ENCODE measurements around the gene IL9.

DNA sequence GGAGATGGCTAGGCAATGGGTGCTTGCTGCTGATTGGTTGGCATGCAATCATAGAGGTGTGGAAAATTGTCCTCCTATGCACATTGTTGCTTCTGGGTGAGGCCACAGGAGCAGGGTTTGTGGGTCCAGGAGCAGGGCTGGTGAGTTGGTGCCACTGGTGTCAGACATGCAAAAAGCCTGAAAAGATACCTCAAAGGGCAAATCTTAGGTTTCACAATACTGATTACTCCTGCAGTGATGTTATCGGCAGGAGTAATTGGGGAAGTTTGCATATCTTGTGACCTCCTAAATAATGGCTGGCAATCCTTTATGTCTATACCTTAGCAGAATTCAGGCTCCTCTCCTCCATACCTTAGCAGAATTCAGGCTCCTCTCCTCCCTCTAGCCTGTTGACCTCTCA is 36.0 kb downstream of the IL9 start:
- TF ChIP-seq PRDM10 (CRISPR knock-in tag; IDR thresholded peaks at IDR 0.05; ENCODE audit: low read depth) (no peak), FOXJ3 (CRISPR knock-in tag; IDR thresholded peaks at IDR 0.05; ENCODE audit: borderline replicate concordance) (no peak), ZNF777 (CRISPR knock-in tag; IDR thresholded peaks at IDR 0.05) (no peak), MIER3 (CRISPR knock-in tag; IDR thresholded peaks at IDR 0.05; ENCODE audit: borderline replicate concordance) (no peak), CTCF (CRISPR knock-in tag; IDR thresholded peaks at IDR 0.05) (no peak), TCF7L2 (IDR thresholded peaks at IDR 0.05; ENCODE audit: low read depth, low read length) (no peak), ZNF740 (CRISPR knock-in tag; IDR thresholded peaks at IDR 0.05) (no peak), PLSCR1 (CRISPR knock-in tag; IDR thresholded peaks at IDR 0.05; ENCODE audit: borderline replicate concordance) (no peak), RARA (CRISPR knock-in tag; IDR thresholded peaks at IDR 0.05) (no peak), ZNF879 (CRISPR knock-in tag; IDR thresholded peaks at IDR 0.05) (no peak), GABPB1 (CRISPR knock-in tag; IDR thresholded peaks at IDR 0.05) (no peak)
- TF ChIP-seq, protein P1, sequence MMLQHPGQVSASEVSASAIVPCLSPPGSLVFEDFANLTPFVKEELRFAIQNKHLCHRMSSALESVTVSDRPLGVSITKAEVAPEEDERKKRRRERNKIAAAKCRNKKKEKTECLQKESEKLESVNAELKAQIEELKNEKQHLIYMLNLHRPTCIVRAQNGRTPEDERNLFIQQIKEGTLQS (CRISPR knock-in tag; IDR thresholded peaks at IDR 0.05) = no peak
- TF ChIP-seq, protein P2, sequence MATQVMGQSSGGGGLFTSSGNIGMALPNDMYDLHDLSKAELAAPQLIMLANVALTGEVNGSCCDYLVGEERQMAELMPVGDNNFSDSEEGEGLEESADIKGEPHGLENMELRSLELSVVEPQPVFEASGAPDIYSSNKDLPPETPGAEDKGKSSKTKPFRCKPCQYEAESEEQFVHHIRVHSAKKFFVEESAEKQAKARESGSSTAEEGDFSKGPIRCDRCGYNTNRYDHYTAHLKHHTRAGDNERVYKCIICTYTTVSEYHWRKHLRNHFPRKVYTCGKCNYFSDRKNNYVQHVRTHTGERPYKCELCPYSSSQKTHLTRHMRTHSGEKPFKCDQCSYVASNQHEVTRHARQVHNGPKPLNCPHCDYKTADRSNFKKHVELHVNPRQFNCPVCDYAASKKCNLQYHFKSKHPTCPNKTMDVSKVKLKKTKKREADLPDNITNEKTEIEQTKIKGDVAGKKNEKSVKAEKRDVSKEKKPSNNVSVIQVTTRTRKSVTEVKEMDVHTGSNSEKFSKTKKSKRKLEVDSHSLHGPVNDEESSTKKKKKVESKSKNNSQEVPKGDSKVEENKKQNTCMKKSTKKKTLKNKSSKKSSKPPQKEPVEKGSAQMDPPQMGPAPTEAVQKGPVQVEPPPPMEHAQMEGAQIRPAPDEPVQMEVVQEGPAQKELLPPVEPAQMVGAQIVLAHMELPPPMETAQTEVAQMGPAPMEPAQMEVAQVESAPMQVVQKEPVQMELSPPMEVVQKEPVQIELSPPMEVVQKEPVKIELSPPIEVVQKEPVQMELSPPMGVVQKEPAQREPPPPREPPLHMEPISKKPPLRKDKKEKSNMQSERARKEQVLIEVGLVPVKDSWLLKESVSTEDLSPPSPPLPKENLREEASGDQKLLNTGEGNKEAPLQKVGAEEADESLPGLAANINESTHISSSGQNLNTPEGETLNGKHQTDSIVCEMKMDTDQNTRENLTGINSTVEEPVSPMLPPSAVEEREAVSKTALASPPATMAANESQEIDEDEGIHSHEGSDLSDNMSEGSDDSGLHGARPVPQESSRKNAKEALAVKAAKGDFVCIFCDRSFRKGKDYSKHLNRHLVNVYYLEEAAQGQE (IDR thresholded peaks at IDR 0.05; ENCODE audit: borderline replicate concordance in 1 of 2, low read depth in 1 of 2, low read length in 2 of 2) = no peak
- TF ChIP-seq, protein P3, sequence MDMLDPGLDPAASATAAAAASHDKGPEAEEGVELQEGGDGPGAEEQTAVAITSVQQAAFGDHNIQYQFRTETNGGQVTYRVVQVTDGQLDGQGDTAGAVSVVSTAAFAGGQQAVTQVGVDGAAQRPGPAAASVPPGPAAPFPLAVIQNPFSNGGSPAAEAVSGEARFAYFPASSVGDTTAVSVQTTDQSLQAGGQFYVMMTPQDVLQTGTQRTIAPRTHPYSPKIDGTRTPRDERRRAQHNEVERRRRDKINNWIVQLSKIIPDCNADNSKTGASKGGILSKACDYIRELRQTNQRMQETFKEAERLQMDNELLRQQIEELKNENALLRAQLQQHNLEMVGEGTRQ (IDR thresholded peaks at IDR 0.05; ENCODE audit: low read depth, low read length) = no peak
- TF ChIP-seq, protein P3 (CRISPR knock-in tag; IDR thresholded peaks at IDR 0.05; ENCODE audit: borderline replicate concordance) = no peak
